Hematopoietic multipotent progenitor cell treated with erythropoietin and hydrocortisone succinate and interleukin-3 and kit ligand, for 4 days (in vitro differentiated cells): ENCODE results near the gene SYT13.
A peak's percentile ranks its signal among the peaks of the same experiment; 100 is the strongest.

Experiments used
- DNase-seq: peaks from one replicate; pipeline ENCODE4 v3.0.0-alpha.2; 2015

Gene SYT13

GRCh38 chr11:45285930-45286632, at the start of gene SYT13:
SYT13 (minus strand) TSS chr11:45286341; CDS start chr11:45286207, 134 bp downstream.
- no peak for DNase-seq

GRCh38 chr11:45335434-45335833, 49.3 kb upstream of the SYT13 start:
- DNase-seq, result no peak

- DNase-seq, result no peak
Observed at GRCh38 chr11:45334836-45335235, 48.7 kb upstream of the SYT13 start.

GRCh38 chr11:45334410-45334809, 48.3 kb upstream of the SYT13 start:
- DNase-seq, result no peak

GRCh38 chr11:45333001-45333971, 47.1 kb upstream of the SYT13 start:
- DNase-seq, result peak; percentile 27

- DNase-seq, result peak; percentile 62
Observed at GRCh38 chr11:45332276-45332934, 46.3 kb upstream of the SYT13 start.

GRCh38 chr11:45331839-45332238, 45.7 kb upstream of the SYT13 start:
- DNase-seq, result no peak

- DNase-seq, result no peak
Observed at GRCh38 chr11:45328726-45329125, 42.6 kb upstream of the SYT13 start.

- no peak for DNase-seq
Observed at GRCh38 chr11:45324459-45324858, 38.3 kb upstream of the SYT13 start.

GRCh38 chr11:45323601-45324249, 37.6 kb upstream of the SYT13 start:
- no peak for DNase-seq

- no peak for DNase-seq
Observed at GRCh38 chr11:45322891-45323600, 36.9 kb upstream of the SYT13 start.

GRCh38 chr11:45322111-45322705, 36.1 kb upstream of the SYT13 start:
- DNase-seq, result no peak

- DNase-seq, result no peak
Observed at GRCh38 chr11:45321669-45322068, 35.5 kb upstream of the SYT13 start.

GRCh38 chr11:45321031-45321595, 35.0 kb upstream of the SYT13 start:
- no peak for DNase-seq

GRCh38 chr11:45320371-45320770, 34.2 kb upstream of the SYT13 start:
- peak; percentile 58 for DNase-seq

- DNase-seq, result no peak
Observed at GRCh38 chr11:45319077-45319476, 32.9 kb upstream of the SYT13 start.

- no peak for DNase-seq
Observed at GRCh38 chr11:45318516-45318915, 32.4 kb upstream of the SYT13 start.

- DNase-seq, result no peak
Observed at GRCh38 chr11:45316258-45316657, 30.1 kb upstream of the SYT13 start.

- no peak for DNase-seq
Observed at GRCh38 chr11:45314900-45315299, 28.8 kb upstream of the SYT13 start.

GRCh38 chr11:45313171-45313865, 27.2 kb upstream of the SYT13 start:
- DNase-seq, result no peak
